Activated CD8-positive, alpha-beta memory T cell treated with anti-CD3 and anti-CD28 coated beads for 4 hours (primary cell): ENCODE results near the gene ODF2L.

Experiments used
- DNase-seq, 2 donors: peaks; one replicate each; pipeline ENCODE4 v3.0.0-alpha.2; 2020; ENCODE audit warnings: low read depth in 2 of 2

Gene ODF2L

GRCh38 chr1:86318436-86318835 lies 77.7 kb downstream of the ODF2L start:
- no peak for DNase-seq

DNA sequence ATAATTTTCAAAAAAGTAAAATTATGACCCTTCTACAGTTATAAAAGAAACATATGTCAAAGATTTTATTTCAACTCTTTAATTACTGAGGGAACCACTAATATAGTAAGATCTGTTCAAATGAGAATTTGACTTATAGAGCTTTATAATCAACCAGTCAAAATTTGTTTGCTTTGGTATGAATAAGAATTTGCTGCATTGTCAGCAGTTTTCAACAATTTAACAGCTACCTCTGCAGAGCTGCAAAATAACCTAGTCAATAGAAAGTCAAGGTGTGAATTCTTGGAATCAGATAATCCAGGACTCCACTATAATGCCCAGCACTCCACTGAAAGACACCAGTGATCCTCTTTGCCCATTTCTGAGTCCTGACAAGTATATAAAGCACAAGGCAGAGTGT lies 78.2 kb downstream of the ODF2L start:
- DNase-seq = no peak

GRCh38 chr1:86305731-86306130 lies 90.4 kb downstream of the ODF2L start:
- DNase-seq = no peak

- no peak for DNase-seq
Measured at GRCh38 chr1:86303041-86303690, 93.0 kb downstream of the ODF2L start.
